IMR-90 (cell line): Measurements from ENCODE around the gene AZGP1.

Source experiments
- BHLHE40 ChIP-seq: fragments of 150-350 bp; IDR thresholded peaks from 2 replicates; pipeline ENCODE4 v1.6.1; 2016; ENCODE audit warnings: mild to moderate bottlenecking, low read depth, low read length
- CEBPB ChIP-seq: IDR thresholded peaks from 2 replicates; pipeline ENCODE4 v1.6.1; 2012; ENCODE audit warnings: low read depth, low read length, improper control_type of control experiment
- FOS ChIP-seq: fragments of 150-350 bp; IDR thresholded peaks from 2 replicates; pipeline ENCODE4 v1.6.1; 2016; ENCODE audit warnings: low read depth, low read length
- NFE2L2 ChIP-seq: fragments of 150-350 bp; IDR thresholded peaks from 2 replicates; pipeline ENCODE4 v1.6.1; 2016; ENCODE audit warnings: low read depth, mild to moderate bottlenecking, low read length
- POLR2A ChIP-seq: IDR thresholded peaks from 2 replicates; pipeline ENCODE4 v1.6.1; 2012; ENCODE audit warnings: mild to moderate bottlenecking, low read depth, low read length
- RAD21 ChIP-seq: IDR thresholded peaks from 2 replicates; pipeline ENCODE4 v1.6.1; 2012; ENCODE audit warnings: low read length, improper control_type of control experiment
- RCOR1 ChIP-seq: IDR thresholded peaks from 2 replicates; pipeline ENCODE4 v1.6.1; 2012; ENCODE audit warnings: mild to moderate bottlenecking, low read length, improper control_type of control experiment; ENCODE audit not compliant: insufficient replicate concordance
- TF ChIP-seq, protein P1 (sequence below): conservative IDR thresholded peaks from 2 replicates; pipeline ENCODE4 v1.5.1; 2012; ENCODE audit warnings: mild to moderate bottlenecking, low read depth, low read length, improper control_type of control experiment

DNA sequence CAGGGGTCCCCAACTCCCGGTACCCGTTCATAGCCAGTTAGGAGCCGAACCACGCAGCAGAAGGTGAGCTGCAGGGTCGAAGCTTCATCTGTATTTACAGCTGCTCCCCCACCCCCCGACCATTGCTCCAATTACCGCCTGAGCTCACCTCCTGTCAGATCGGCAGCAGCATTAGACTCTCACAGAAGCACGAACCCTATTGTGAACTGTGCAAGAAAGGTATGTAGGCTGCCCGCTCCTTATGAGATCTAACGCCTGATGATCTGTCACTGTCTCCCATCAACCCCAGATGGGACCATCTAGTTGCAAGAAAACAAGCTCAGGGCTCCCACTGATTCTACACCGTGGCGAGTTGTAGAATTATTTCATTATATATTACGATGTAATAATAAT, 14.6 kb upstream of the AZGP1 start:
- TF ChIP-seq, protein P1, sequence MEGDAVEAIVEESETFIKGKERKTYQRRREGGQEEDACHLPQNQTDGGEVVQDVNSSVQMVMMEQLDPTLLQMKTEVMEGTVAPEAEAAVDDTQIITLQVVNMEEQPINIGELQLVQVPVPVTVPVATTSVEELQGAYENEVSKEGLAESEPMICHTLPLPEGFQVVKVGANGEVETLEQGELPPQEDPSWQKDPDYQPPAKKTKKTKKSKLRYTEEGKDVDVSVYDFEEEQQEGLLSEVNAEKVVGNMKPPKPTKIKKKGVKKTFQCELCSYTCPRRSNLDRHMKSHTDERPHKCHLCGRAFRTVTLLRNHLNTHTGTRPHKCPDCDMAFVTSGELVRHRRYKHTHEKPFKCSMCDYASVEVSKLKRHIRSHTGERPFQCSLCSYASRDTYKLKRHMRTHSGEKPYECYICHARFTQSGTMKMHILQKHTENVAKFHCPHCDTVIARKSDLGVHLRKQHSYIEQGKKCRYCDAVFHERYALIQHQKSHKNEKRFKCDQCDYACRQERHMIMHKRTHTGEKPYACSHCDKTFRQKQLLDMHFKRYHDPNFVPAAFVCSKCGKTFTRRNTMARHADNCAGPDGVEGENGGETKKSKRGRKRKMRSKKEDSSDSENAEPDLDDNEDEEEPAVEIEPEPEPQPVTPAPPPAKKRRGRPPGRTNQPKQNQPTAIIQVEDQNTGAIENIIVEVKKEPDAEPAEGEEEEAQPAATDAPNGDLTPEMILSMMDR: no peak
- TF ChIP-seq POLR2A: no peak
- no peak for TF ChIP-seq CEBPB
- TF ChIP-seq RAD21: no peak
- TF ChIP-seq RCOR1: no peak
- TF ChIP-seq FOS: no peak
- TF ChIP-seq BHLHE40: no peak
- TF ChIP-seq NFE2L2: no peak
